ENCODE data around the gene MRI1. TPM values are rescaled to one million over a fixed set of nuclear protein-coding genes. Genes with fewer than 3 reads are reported as not detected.

MRI1 gene
- total RNA-seq, 1 donor from 2014 or later, result 41.6 TPM

DNA sequence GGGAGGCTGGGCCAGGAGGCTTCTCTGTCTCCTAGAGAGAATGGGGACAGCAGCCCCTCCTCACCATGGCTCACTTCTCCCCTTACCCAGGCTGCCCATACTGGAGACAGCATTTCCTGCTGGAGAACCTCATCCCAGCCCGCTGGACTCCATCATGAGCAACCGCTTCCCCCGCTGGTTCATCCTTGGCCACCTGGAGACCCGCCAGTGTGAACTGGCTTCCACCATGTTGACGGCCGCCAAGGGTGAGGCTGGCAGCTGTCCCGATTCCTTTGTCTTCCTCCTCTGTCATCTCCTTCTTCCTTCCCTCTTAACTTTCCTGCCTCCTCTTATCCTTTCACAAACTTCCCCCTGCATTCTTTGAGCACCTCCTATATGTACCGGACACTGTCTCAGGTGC is 58.9 kb downstream of the MRI1 start:
- Mint-ChIP-seq H3K4me1 (ENCODE audit: low read depth) (no peaks in the 10 kb centered on the region), H3K9me3 (no peaks in the 10 kb centered on the region), H3K27me3 (ENCODE audit: low read depth) (no peaks in the 10 kb centered on the region), H3K27ac (no peak overlapping the region), H3K4me3 (ENCODE audit: low read depth) (no peak overlapping the region), H3K36me3 (ENCODE audit: low read depth) (peaks cover 8% of the 10 kb centered on the region)
- DNase-seq (ENCODE audit: low spot score), result no peak
- intact Hi-C loops (cut with micrococcal nuclease), result no loop called here

Other genes starting within 250 kb of the MRI1 start
- gene C19orf53, start 9.9 kb downstream of the MRI1 start, total RNA-seq, result 131 and 137 TPM in 2 replicates
- gene ZSWIM4, start 30.9 kb downstream of the MRI1 start, total RNA-seq, result 9.8 and 10.6 TPM in 2 replicates
- gene NANOS3, start 112.6 kb downstream of the MRI1 start, total RNA-seq, result 1.6 and 1.8 TPM in 2 replicates
- 14.9 and 15.3 TPM in 2 replicates for gene BRME1, start 141.6 kb downstream of the MRI1 start, total RNA-seq
- gene CC2D1A, start 141.7 kb downstream of the MRI1 start, total RNA-seq, result 36.9 and 41.5 TPM in 2 replicates
- 0.41 TPM in 1 of 2 replicates, not detected in the other for gene PODNL1, start 173.9 kb downstream of the MRI1 start, total RNA-seq
- gene DCAF15, start 188.0 kb downstream of the MRI1 start, total RNA-seq, result 60.6 and 64.0 TPM in 2 replicates
- gene RFX1, start 241.8 kb downstream of the MRI1 start, total RNA-seq, result 15.7 and 17.0 TPM in 2 replicates

Measured in activated T-helper 2 cell treated with anti-CD3 and anti-CD28 coated beads, Interferon-gamma antibody, Interleukin-2, Interleukin-4, amounts not matched to agents 10 μg/mL and 5 μg/mL and 100 μg/mL, durations not matched to agents 14 hours and 24 hours and 36 hours (primary cell).